Measurements from ENCODE around the gene UBE3B.

UBE3B gene

GRCh38 chr12:109449845-109450532 lies 27.4 kb upstream of the UBE3B start:
- no peak for DNase-seq (ENCODE audit: low read depth, low spot score)

- DNase-seq (ENCODE audit: low read depth, low spot score), result no peak
These were observed 26.5 kb upstream of the UBE3B start for GRCh38 chr12:109450980-109451379.

- DNase-seq (ENCODE audit: low read depth, low spot score), result no peak
These were observed 26.0 kb upstream of the UBE3B start for GRCh38 chr12:109451400-109451799.

GRCh38 chr12:109452489-109452888 lies 24.9 kb upstream of the UBE3B start:
- DNase-seq (ENCODE audit: low read depth, low spot score), result no peak

- DNase-seq (ENCODE audit: low read depth, low spot score), result no peak
These were observed 21.7 kb upstream of the UBE3B start for GRCh38 chr12:109455706-109456105.

- no peak for DNase-seq (ENCODE audit: low read depth, low spot score)
These were observed 19.3 kb upstream of the UBE3B start for GRCh38 chr12:109458086-109458485.

- DNase-seq (ENCODE audit: low read depth, low spot score), result no peak
These were observed 18.6 kb upstream of the UBE3B start for GRCh38 chr12:109458771-109459208.

- no peak for DNase-seq (ENCODE audit: low read depth, low spot score)
These were observed 18.2 kb upstream of the UBE3B start for GRCh38 chr12:109459247-109459646.

GRCh38 chr12:109460538-109460937 lies 16.9 kb upstream of the UBE3B start:
- no peak for DNase-seq (ENCODE audit: low read depth, low spot score)

GRCh38 chr12:109461049-109461845 lies 16.2 kb upstream of the UBE3B start:
- no peak for DNase-seq (ENCODE audit: low read depth, low spot score)

GRCh38 chr12:109461846-109462756 lies 15.3 kb upstream of the UBE3B start:
- no peak for DNase-seq (ENCODE audit: low read depth, low spot score)

- DNase-seq (ENCODE audit: low read depth, low spot score), result no peak
These were observed 14.4 kb upstream of the UBE3B start for GRCh38 chr12:109462868-109463692.

- no peak for DNase-seq (ENCODE audit: low read depth, low spot score)
These were observed 13.7 kb upstream of the UBE3B start for GRCh38 chr12:109463756-109464155.

GRCh38 chr12:109464642-109465351 lies 12.6 kb upstream of the UBE3B start:
- no peak for DNase-seq (ENCODE audit: low read depth, low spot score)

GRCh38 chr12:109466305-109466704 lies 11.1 kb upstream of the UBE3B start:
- no peak for DNase-seq (ENCODE audit: low read depth, low spot score)

- no peak for DNase-seq (ENCODE audit: low read depth, low spot score)
These were observed 10.6 kb upstream of the UBE3B start for GRCh38 chr12:109466821-109467220.

- no peak for DNase-seq (ENCODE audit: low read depth, low spot score)
These were observed 9.3 kb upstream of the UBE3B start for GRCh38 chr12:109467978-109468676.

GRCh38 chr12:109469517-109469916 lies 7.9 kb upstream of the UBE3B start:
- DNase-seq (ENCODE audit: low read depth, low spot score), result no peak

GRCh38 chr12:109473006-109473405 lies 4.4 kb upstream of the UBE3B start:
- no peak for DNase-seq (ENCODE audit: low read depth, low spot score)

Data from activated CD4-positive, CD25-positive, alpha-beta regulatory T cell treated with anti-CD3 and anti-CD28 coated beads, Interleukin-2, amount 50 U/mL, for 16 hours (primary cell).